ENCODE measurements around the gene GPR84. TPM values are rescaled to one million over a fixed set of nuclear protein-coding genes. Genes with fewer than 3 reads are reported as not detected.

GPR84 gene
- total and polyA plus RNA-seq, 2 experiments from 2014 or later, result not detected

DNA sequence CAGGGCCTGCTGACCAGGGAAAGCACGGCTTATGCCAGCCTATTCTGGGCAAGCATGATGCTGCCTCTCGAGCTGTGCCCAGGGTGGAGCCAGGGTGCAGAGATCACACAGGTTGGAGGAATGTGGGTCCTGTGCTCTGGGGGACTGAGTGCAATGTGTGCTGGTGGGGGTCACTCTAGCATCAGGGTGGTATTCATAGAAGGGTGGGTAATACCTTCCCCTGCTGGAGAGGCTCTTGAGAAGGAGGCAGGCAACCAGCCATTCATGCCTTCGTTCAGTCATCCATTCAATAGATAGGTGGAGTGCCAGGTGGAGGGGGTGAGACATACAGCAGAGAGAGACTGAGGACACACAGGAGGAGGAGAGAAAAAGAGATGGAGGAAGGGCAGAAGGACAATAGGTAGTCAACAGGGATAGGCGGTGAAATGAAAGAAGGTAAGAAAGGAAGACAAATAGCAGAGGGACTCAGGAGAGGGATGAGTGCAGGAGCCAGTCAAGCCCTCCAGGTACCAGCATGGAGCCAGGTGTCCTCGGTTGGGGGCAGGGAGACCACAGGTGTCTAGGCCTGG is 25.4 kb upstream of the GPR84 start (continued):
- TF ChIP-seq, protein P1, sequence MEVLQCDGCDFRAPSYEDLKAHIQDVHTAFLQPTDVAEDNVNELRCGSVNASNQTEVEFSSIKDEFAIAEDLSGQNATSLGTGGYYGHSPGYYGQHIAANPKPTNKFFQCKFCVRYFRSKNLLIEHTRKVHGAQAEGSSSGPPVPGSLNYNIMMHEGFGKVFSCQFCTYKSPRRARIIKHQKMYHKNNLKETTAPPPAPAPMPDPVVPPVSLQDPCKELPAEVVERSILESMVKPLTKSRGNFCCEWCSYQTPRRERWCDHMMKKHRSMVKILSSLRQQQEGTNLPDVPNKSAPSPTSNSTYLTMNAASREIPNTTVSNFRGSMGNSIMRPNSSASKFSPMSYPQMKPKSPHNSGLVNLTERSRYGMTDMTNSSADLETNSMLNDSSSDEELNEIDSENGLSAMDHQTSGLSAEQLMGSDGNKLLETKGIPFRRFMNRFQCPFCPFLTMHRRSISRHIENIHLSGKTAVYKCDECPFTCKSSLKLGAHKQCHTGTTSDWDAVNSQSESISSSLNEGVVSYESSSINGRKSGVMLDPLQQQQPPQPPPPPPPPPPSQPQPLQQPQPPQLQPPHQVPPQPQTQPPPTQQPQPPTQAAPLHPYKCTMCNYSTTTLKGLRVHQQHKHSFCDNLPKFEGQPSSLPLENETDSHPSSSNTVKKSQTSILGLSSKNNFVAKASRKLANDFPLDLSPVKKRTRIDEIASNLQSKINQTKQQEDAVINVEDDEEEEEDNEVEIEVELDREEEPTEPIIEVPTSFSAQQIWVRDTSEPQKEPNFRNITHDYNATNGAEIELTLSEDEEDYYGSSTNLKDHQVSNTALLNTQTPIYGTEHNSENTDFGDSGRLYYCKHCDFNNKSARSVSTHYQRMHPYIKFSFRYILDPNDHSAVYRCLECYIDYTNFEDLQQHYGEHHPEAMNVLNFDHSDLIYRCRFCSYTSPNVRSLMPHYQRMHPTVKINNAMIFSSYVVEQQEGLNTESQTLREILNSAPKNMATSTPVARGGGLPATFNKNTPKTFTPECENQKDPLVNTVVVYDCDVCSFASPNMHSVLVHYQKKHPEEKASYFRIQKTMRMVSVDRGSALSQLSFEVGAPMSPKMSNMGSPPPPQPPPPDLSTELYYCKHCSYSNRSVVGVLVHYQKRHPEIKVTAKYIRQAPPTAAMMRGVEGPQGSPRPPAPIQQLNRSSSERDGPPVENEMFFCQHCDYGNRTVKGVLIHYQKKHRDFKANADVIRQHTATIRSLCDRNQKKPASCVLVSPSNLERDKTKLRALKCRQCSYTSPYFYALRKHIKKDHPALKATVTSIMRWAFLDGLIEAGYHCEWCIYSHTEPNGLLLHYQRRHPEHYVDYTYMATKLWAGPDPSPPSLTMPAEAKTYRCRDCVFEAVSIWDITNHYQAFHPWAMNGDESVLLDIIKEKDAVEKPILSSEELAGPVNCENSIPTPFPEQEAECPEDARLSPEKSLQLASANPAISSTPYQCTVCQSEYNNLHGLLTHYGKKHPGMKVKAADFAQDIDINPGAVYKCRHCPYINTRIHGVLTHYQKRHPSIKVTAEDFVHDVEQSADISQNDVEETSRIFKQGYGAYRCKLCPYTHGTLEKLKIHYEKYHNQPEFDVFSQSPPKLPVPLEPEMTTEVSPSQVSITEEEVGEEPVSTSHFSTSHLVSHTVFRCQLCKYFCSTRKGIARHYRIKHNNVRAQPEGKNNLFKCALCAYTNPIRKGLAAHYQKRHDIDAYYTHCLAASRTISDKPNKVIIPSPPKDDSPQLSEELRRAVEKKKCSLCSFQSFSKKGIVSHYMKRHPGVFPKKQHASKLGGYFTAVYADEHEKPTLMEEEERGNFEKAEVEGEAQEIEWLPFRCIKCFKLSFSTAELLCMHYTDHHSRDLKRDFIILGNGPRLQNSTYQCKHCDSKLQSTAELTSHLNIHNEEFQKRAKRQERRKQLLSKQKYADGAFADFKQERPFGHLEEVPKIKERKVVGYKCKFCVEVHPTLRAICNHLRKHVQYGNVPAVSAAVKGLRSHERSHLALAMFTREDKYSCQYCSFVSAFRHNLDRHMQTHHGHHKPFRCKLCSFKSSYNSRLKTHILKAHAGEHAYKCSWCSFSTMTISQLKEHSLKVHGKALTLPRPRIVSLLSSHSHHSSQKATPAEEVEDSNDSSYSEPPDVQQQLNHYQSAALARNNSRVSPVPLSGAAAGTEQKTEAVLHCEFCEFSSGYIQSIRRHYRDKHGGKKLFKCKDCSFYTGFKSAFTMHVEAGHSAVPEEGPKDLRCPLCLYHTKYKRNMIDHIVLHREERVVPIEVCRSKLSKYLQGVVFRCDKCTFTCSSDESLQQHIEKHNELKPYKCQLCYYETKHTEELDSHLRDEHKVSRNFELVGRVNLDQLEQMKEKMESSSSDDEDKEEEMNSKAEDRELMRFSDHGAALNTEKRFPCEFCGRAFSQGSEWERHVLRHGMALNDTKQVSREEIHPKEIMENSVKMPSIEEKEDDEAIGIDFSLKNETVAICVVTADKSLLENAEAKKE (CRISPR knock-in tag; IDR thresholded peaks at IDR 0.05), result no peak
- TF ChIP-seq CREB1 (CRISPR knock-in tag; IDR thresholded peaks at IDR 0.05; ENCODE audit: low read depth) (no peak), EZH2phosphoT487 (IDR thresholded peaks at IDR 0.05; ENCODE audit: unreplicated experiment) (no peak), ZNF331 (CRISPR knock-in tag; IDR thresholded peaks at IDR 0.05; ENCODE audit: low read depth) (no peak), POLR2AphosphoS5 (IDR thresholded peaks at IDR 0.05; ENCODE audit: low read depth) (no peak)

DNA sequence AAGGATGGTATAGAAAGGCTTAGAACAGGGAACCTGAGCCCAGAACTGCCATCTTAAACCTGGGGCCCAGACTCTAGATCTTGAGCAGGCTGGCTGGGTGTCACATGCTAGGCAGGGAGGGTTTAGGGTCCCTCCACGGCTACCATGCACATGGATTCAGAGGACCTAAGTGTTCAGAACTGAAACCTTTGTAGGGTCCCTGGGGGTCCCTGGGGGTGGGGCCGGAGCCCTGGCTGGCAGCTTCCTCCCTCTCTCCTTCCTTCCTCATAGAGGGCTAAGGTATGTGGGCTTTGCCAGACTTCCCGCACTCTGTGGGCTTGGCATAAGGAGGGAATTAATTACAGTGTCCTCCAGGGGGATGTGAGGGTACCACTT is 24.8 kb upstream of the GPR84 start:
- Mint-ChIP-seq H3K9me3 (no peaks in the 10 kb centered on the region), H3K36me3 (ENCODE audit: low read depth) (no peaks in the 10 kb centered on the region), H3K27ac (no peak overlapping the region), H3K27me3 (ENCODE audit: insufficient read depth, low read depth, poor library complexity) (peaks cover 23% of the 10 kb centered on the region), H3K4me3 (no peak overlapping the region), H3K4me1 (peaks cover 81% of the 10 kb centered on the region)
- Histone ChIP-seq H3K27me3 (ENCODE audit: insufficient read depth) (peaks cover 18% of the 10 kb centered on the region), H3K4me1 (ENCODE audit: insufficient read depth) (peaks cover 86% of the 10 kb centered on the region), H3F3A (replicated peaks; ENCODE audit: low read depth) (peaks cover 13% of the 10 kb centered on the region; the same call in 1 of the 2 replicates), H3K9me2 (ENCODE audit: insufficient read depth) (0 out of 2 replicates have a peak, but pooled peaks cover 9% of the 10 kb centered on the region), H3K4me2 (peak overlapping the region; percentile 97), H4K20me1 (replicated peaks; ENCODE audit: insufficient read depth) (no peaks in the 10 kb centered on the region), H3K27ac (ENCODE audit: low read depth) (no peak overlapping the region), H3K4me3 (no peak overlapping the region), H2AFZ (no peak overlapping the region), H3K79me2 (replicated peaks; ENCODE audit: insufficient read depth) (no peaks in the 10 kb centered on the region), H3K36me3 (ENCODE audit: insufficient read depth) (no peaks in the 10 kb centered on the region)
- ATAC-seq (no peak), DNase-seq (ENCODE audit: low spot score) (no peak)
- TF ChIP-seq, protein P2, sequence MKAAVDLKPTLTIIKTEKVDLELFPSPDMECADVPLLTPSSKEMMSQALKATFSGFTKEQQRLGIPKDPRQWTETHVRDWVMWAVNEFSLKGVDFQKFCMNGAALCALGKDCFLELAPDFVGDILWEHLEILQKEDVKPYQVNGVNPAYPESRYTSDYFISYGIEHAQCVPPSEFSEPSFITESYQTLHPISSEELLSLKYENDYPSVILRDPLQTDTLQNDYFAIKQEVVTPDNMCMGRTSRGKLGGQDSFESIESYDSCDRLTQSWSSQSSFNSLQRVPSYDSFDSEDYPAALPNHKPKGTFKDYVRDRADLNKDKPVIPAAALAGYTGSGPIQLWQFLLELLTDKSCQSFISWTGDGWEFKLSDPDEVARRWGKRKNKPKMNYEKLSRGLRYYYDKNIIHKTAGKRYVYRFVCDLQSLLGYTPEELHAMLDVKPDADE (IDR thresholded peaks at IDR 0.05), result no peak
- no peak for TF ChIP-seq ZNF331 (CRISPR knock-in tag; IDR thresholded peaks at IDR 0.05; ENCODE audit: low read depth)
- no peak for TF ChIP-seq CREB1 (CRISPR knock-in tag; IDR thresholded peaks at IDR 0.05; ENCODE audit: low read depth)
- TF ChIP-seq, protein P3, sequence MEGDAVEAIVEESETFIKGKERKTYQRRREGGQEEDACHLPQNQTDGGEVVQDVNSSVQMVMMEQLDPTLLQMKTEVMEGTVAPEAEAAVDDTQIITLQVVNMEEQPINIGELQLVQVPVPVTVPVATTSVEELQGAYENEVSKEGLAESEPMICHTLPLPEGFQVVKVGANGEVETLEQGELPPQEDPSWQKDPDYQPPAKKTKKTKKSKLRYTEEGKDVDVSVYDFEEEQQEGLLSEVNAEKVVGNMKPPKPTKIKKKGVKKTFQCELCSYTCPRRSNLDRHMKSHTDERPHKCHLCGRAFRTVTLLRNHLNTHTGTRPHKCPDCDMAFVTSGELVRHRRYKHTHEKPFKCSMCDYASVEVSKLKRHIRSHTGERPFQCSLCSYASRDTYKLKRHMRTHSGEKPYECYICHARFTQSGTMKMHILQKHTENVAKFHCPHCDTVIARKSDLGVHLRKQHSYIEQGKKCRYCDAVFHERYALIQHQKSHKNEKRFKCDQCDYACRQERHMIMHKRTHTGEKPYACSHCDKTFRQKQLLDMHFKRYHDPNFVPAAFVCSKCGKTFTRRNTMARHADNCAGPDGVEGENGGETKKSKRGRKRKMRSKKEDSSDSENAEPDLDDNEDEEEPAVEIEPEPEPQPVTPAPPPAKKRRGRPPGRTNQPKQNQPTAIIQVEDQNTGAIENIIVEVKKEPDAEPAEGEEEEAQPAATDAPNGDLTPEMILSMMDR (conservative IDR thresholded peaks at IDR 0.05; ENCODE audit: low read depth in 2 of 2), result no peak
- TF ChIP-seq EZH2 (IDR thresholded peaks at IDR 0.05; ENCODE audit: low read depth, unreplicated experiment), result no peak
- TF ChIP-seq ZNF114 (CRISPR knock-in tag; IDR thresholded peaks at IDR 0.05), result no peak
- no peak for TF ChIP-seq EZH2phosphoT487 (IDR thresholded peaks at IDR 0.05; ENCODE audit: unreplicated experiment)
- TF ChIP-seq POLR2AphosphoS5 (IDR thresholded peaks at IDR 0.05; ENCODE audit: low read depth), result no peak
- no peak for TF ChIP-seq NANOG (IDR thresholded peaks at IDR 0.05; ENCODE audit: borderline replicate concordance)
- no peak for TF ChIP-seq JUNB (IDR thresholded peaks at IDR 0.05; ENCODE audit: unreplicated experiment)
- TF ChIP-seq STAT1 (IDR thresholded peaks at IDR 0.05; ENCODE audit: unreplicated experiment), result no peak
